Gastroesophageal sphincter (tissue), 3 donors: Measurements from ENCODE around the gene VSIG10.

Experiments
- EP300 ChIP-seq: sonication (generic); formaldehyde crosslinking; IDR thresholded peaks from one replicate; pipeline ENCODE4 v1.6.1; 2017; ENCODE audit warnings: antibody characterized with exemption, mild to moderate bottlenecking
- POLR2A ChIP-seq, 2 donors: fragments of 450-650 bp; IDR thresholded peaks; one replicate each; pipeline ENCODE4 v1.6.1; 2017; ENCODE audit warnings: antibody characterized with exemption in 2 of 2, mild to moderate bottlenecking in 2 of 2, moderate library complexity in 1 of 2
- POLR2AphosphoS5 ChIP-seq: sonication (generic); formaldehyde crosslinking; IDR thresholded peaks from one replicate; pipeline ENCODE4 v1.6.1; 2017; ENCODE audit warnings: antibody characterized with exemption
- TF ChIP-seq, protein P1 (sequence below), 4 experiments: fragments of 200-600 bp in 2 of 4; fragments of 450-650 bp in 2 of 4; sonication (generic) in 1 of 4; IDR thresholded peaks; one replicate each; pipeline ENCODE4 v1.5.1; 2017 to 2019; ENCODE audit warnings: antibody characterized with exemption in 4 of 4, mild to moderate bottlenecking in 2 of 4, moderate library complexity in 2 of 4

- TF ChIP-seq, protein P1, sequence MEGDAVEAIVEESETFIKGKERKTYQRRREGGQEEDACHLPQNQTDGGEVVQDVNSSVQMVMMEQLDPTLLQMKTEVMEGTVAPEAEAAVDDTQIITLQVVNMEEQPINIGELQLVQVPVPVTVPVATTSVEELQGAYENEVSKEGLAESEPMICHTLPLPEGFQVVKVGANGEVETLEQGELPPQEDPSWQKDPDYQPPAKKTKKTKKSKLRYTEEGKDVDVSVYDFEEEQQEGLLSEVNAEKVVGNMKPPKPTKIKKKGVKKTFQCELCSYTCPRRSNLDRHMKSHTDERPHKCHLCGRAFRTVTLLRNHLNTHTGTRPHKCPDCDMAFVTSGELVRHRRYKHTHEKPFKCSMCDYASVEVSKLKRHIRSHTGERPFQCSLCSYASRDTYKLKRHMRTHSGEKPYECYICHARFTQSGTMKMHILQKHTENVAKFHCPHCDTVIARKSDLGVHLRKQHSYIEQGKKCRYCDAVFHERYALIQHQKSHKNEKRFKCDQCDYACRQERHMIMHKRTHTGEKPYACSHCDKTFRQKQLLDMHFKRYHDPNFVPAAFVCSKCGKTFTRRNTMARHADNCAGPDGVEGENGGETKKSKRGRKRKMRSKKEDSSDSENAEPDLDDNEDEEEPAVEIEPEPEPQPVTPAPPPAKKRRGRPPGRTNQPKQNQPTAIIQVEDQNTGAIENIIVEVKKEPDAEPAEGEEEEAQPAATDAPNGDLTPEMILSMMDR (IDR thresholded peaks at IDR 0.05), result no peak
- TF ChIP-seq POLR2AphosphoS5, result no peak
- no peak for TF ChIP-seq POLR2A (IDR thresholded peaks at IDR 0.05)
- TF ChIP-seq EP300, result no peak
Measured at GRCh38 chr12:118022728-118023109, 81.1 kb downstream of the VSIG10 start.
